Tibial nerve (tissue), 4 donors: ENCODE measurements around the gene EXOC4. TPM values are rescaled to one million over a fixed set of nuclear protein-coding genes. Genes with fewer than 3 reads are reported as not detected.

Experiments used
- DNase-seq, 2 donors: peaks; one replicate each; pipeline ENCODE4 v3.0.0-alpha.2; 2019; ENCODE audit warnings: low spot score in 2 of 2
- H3K27ac ChIP-seq, 4 donors: fragments of 200-600 bp; sonication (generic) in 3 of 4; one replicate each; pipeline ENCODE4 v1.5.1; 2017 to 2019; ENCODE audit warnings: mild to moderate bottlenecking in 1 of 4
- H3K27me3 ChIP-seq, 2 donors: fragments of 200-600 bp; sonication (generic) in 1 of 2; one replicate each; pipeline versions ENCODE4 v1.5.1 to v1.6.0; 2017 to 2019
- H3K36me3 ChIP-seq, 3 donors: fragments of 200-600 bp; sonication (generic); one replicate each; pipeline ENCODE4 v1.5.1; 2018 to 2019
- H3K4me1 ChIP-seq, 4 donors: fragments of 200-600 bp; sonication (generic) in 3 of 4; one replicate each; pipeline ENCODE4 v1.5.1; 2017 to 2019
- H3K4me3 ChIP-seq, 4 donors: fragments of 200-600 bp; sonication (generic) in 3 of 4; one replicate each; pipeline ENCODE4 v1.5.1; 2017 to 2019; ENCODE audit warnings: mild to moderate bottlenecking in 1 of 4, moderate library complexity in 1 of 4
- H3K9me3 ChIP-seq, 4 donors: fragments of 200-600 bp; sonication (generic) in 3 of 4; one replicate each; pipeline ENCODE4 v1.5.1; 2017 to 2019
- CTCF ChIP-seq, 5 experiments: fragments of 200-600 bp in 3 of 5; fragments of 450-650 bp in 2 of 5; sonication (generic) in 3 of 5; IDR thresholded peaks; one replicate each; pipeline ENCODE4 v1.5.1; 2016 to 2019; ENCODE audit warnings: antibody characterized with exemption in 5 of 5, mild to moderate bottlenecking in 3 of 5, moderate library complexity in 2 of 5
- EP300 ChIP-seq, 2 donors: sonication (generic); formaldehyde crosslinking; IDR thresholded peaks; one replicate each; pipeline ENCODE4 v1.6.1; 2017; ENCODE audit warnings: antibody characterized with exemption in 2 of 2, mild to moderate bottlenecking in 1 of 2
- POLR2A ChIP-seq, 2 donors: fragments of 450-650 bp; IDR thresholded peaks; one replicate each; pipeline ENCODE4 v1.6.1; 2017; ENCODE audit warnings: antibody characterized with exemption in 2 of 2, mild to moderate bottlenecking in 2 of 2, moderate library complexity in 2 of 2
- WGBS, 2 donors: methylation state at CpG; one replicate each; pipeline ENCODE4 v1.1.5; 2018; 5-methylcytosine and 5-hydroxymethylcytosine counted together
- total RNA-seq, 4 donors: library from RNA; depleted of rRNA; stranded (reverse); fragments of >200 nt; gene quantifications; one replicate each; pipeline ENCODE4 v1.1.0, GENCODE V29; 2016

EXOC4 gene
- total RNA-seq, 4 donors from 2014 or later: 70.0 to 104 (median 85.8) TPM

- peaks cover 0 to 4% (median 0%) of the 10 kb centered on the region in 4 donors for H3K4me1 ChIP-seq
- no peak for DNase-seq
- no peak overlapping the region for H3K4me3 ChIP-seq
- TF ChIP-seq POLR2A (IDR thresholded peaks at IDR 0.05) (no peak), EP300 (IDR thresholded peaks at IDR 0.05) (no peak), CTCF (IDR thresholded peaks at IDR 0.05) (no peak)
- H3K36me3 ChIP-seq: no peaks in the 10 kb centered on the region
- no peaks in the 10 kb centered on the region for H3K9me3 ChIP-seq
- 93 to 96% methylated on average over 4 of the region's 4 CpGs for WGBS, 2 donors
- H3K27me3 ChIP-seq: no peaks in the 10 kb centered on the region
- no peak overlapping the region for H3K27ac ChIP-seq
Observed at GRCh38 chr7:133573554-133574265, 320.8 kb downstream of the EXOC4 start.

- WGBS, 2 donors: 78 to 85% methylated on average over 4 of the region's 4 CpGs
- no peak overlapping the region for H3K27ac ChIP-seq
- DNase-seq: no peak
- no peak for TF ChIP-seq CTCF (IDR thresholded peaks at IDR 0.05)
- no peak for TF ChIP-seq EP300 (IDR thresholded peaks at IDR 0.05)
- no peak for TF ChIP-seq POLR2A (IDR thresholded peaks at IDR 0.05)
- H3K36me3 ChIP-seq: no peaks in the 10 kb centered on the region
- no peaks in the 10 kb centered on the region for H3K27me3 ChIP-seq
- peaks cover 0 to 4% (median 0%) of the 10 kb centered on the region in 4 donors for H3K4me1 ChIP-seq
- no peak overlapping the region for H3K4me3 ChIP-seq
- no peaks in the 10 kb centered on the region for H3K9me3 ChIP-seq
Observed at GRCh38 chr7:133575726-133576440, 323.0 kb downstream of the EXOC4 start.

- TF ChIP-seq POLR2A (IDR thresholded peaks at IDR 0.05) (no peak), CTCF (IDR thresholded peaks at IDR 0.05) (no peak), EP300 (IDR thresholded peaks at IDR 0.05) (no peak)
- H3K36me3 ChIP-seq: no peaks in the 10 kb centered on the region
- whole genome bisulfite sequencing, 2 donors: 90% methylated on average over 6 of the region's 6 CpGs
- peaks cover 0 to 4% (median 0%) of the 10 kb centered on the region in 4 donors for H3K4me1 ChIP-seq
- no peaks in the 10 kb centered on the region for H3K9me3 ChIP-seq
- DNase-seq: no peak
- no peaks in the 10 kb centered on the region for H3K27me3 ChIP-seq
- no peak overlapping the region for H3K27ac ChIP-seq
- H3K4me3 ChIP-seq: no peak overlapping the region
Observed at GRCh38 chr7:133576612-133577168, 323.8 kb downstream of the EXOC4 start.

GRCh38 chr7:133582766-133583523 is 330.1 kb downstream of the EXOC4 start:
- Histone ChIP-seq H3K4me3 (no peak overlapping the region), H3K27ac (no peak overlapping the region), H3K36me3 (no peaks in the 10 kb centered on the region), H3K9me3 (no peaks in the 10 kb centered on the region), H3K27me3 (no peaks in the 10 kb centered on the region), H3K4me1 (no peaks in the 10 kb centered on the region)
- WGBS, 2 donors: 58 to 73% methylated on average over 4 of the region's 4 CpGs
- TF ChIP-seq POLR2A (IDR thresholded peaks at IDR 0.05) (no peak), CTCF (IDR thresholded peaks at IDR 0.05) (no peak), EP300 (IDR thresholded peaks at IDR 0.05) (no peak)
- DNase-seq: no peak
